Measurements from ENCODE around the gene LZTS2. TPM values are rescaled to one million over a fixed set of nuclear protein-coding genes. Genes with fewer than 3 reads are reported as not detected.

Gene LZTS2
- total RNA-seq, 1 experiment from 2014 or later = 69.1 TPM

DNA sequence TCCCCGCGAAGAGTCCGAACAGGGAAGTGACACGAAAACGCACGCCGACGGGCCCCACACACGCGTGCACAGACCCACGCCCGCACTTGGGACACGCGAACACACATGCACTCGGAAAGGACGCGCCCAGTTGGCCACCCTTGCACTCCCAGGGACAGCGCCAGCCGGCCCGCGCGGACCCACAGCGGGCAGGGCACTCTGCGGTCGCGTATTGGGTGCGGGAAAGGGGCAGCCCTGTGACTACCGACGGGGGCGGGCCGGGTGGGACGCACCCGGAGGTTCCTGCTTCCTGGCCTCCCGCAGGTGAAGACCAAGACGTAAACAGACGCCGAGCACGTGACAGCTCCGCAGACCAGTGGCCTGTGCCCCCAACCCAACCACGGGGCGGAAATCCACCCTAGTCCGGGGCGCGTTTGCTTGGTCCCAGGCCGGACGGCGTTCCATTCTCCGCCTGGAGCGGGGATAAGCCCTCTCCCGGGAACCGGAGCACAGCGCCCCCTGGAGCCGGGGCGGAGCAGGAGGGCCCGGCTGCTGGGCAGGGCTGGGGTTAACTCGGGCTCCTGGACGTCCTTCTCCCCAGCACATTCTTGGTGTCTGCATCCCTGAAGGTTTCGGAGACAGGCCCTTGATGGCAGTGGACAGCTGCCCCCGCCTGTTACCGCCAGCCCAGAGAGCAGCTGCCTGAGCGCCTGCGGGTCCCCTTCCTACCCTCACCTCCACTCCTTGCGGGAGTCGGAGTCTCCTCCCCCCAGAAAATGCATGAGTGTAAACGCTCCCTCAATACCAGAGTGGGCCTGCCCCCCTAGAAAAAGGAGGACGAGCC is 2.0 kb upstream of the LZTS2 start:
- Histone ChIP-seq H3T11ph (ENCODE audit: low read length) (no peak overlapping the region), H3K79me1 (ENCODE audit: insufficient read depth, low read depth, low read length, poor library complexity, severe bottlenecking) (no peaks in the 10 kb centered on the region), H3K18ac (ENCODE audit: insufficient read length, low read depth, low read length) (peak overlapping the region; percentile 39), H4K20me1 (ENCODE audit: control insufficient read depth, insufficient read depth, insufficient read length) (no peaks in the 10 kb centered on the region), H4K5ac (ENCODE audit: insufficient read length, low read depth, low read length) (no peak overlapping the region), H3K4me1 (ENCODE audit: insufficient read depth, low read length) (peaks cover 2% of the 10 kb centered on the region; the same call in 1 of the 2 replicates), H2BK15ac (ENCODE audit: low read depth, low read length) (no peak overlapping the region), H3K4ac (ENCODE audit: low read depth, low read length) (no peak overlapping the region), H2BK120ac (ENCODE audit: low read depth, low read length, poor library complexity, severe bottlenecking) (no peak overlapping the region), H4K8ac (replicated peaks; ENCODE audit: insufficient read length, low read depth, low read length) (no peak overlapping the region), H4K91ac (ENCODE audit: insufficient read length, low read depth, low read length) (no peak overlapping the region), H3K23me2 (ENCODE audit: insufficient read length, low read depth, low read length, poor library complexity, severe bottlenecking) (peaks cover 33% of the 10 kb centered on the region), H2BK12ac (ENCODE audit: insufficient read length, low read depth, low read length) (no peak overlapping the region), H3K4me2 (ENCODE audit: insufficient read depth, insufficient read length, low read length) (peak overlapping the region; percentile 98), H3K27me3 (ENCODE audit: insufficient read depth, low read length) (no peaks in the 10 kb centered on the region), H2BK5ac (ENCODE audit: insufficient read length, low read length) (no peak overlapping the region), H3K79me2 (ENCODE audit: insufficient read depth, low read length) (no peaks in the 10 kb centered on the region; the same call in 1 of the 2 replicates), H2AK5ac (ENCODE audit: insufficient read length, low read length) (no peak overlapping the region), H3K14ac (ENCODE audit: insufficient read depth, low read length) (peak overlapping the region; percentile 58; the same call in 1 of the 2 replicates), H3K23ac (ENCODE audit: insufficient read length, low read depth, low read length) (no peak overlapping the region), H2AFZ (ENCODE audit: low read length) (no peak overlapping the region), H3K9me3 (ENCODE audit: control insufficient read depth, low read depth, low read length) (no peaks in the 10 kb centered on the region), H3K56ac (ENCODE audit: insufficient read length, low read depth, low read length) (no peak overlapping the region), H3K9ac (ENCODE audit: extremely low read depth, insufficient read length, low read length) (peak overlapping the region; percentile 11), H2BK20ac (ENCODE audit: low read depth, low read length, poor library complexity, severe bottlenecking) (no peak overlapping the region), H3K27ac (ENCODE audit: insufficient read length, low read depth, low read length) (no peak overlapping the region)
- Mint-ChIP-seq H3K27me3 (ENCODE audit: low read depth) (no peaks in the 10 kb centered on the region), H3K27ac (peak overlapping the region; percentile 90 to 92 (median 90); a peak in 6 of 7 replicates), H3K36me3 (ENCODE audit: insufficient read depth in 1 of 3, low read depth in 3 of 3) (peaks cover 18 to 28% (median 22%) of the 10 kb centered on the region in 3 experiments), H3K4me1 (peaks cover 35 to 39% of the 10 kb centered on the region in 2 experiments), H3K9me3 (no peaks in the 10 kb centered on the region; a peak in 2 of 5 replicates), H3K4me3 (peak overlapping the region; percentile 72 to 84)
- DNase-seq = peak; percentile 94
- WGBS (ENCODE audit: extremely low coverage, insufficient read length, low lambda C conversion rate) = no CpG with 5 or more reads among the region's 66 CpGs
- peak; percentile 97 for TF ChIP-seq CTCF (conservative IDR thresholded peaks at IDR 0.05)
